Skeletal muscle cell (primary cell): ENCODE data around the gene SPRR3.
A peak's percentile ranks its signal among the peaks of the same experiment; 100 is the strongest.

Source experiments
- DNase-seq: peaks from one replicate; pipeline ENCODE4 v3.0.0-alpha.2; 2010; ENCODE audit warnings: low read depth
- H3K4me3 ChIP-seq: 2 replicates; pipeline ENCODE4 v1.5.1; 2011; ENCODE audit warnings: low read depth, mild to moderate bottlenecking, control low read depth, low read length, moderate library complexity

The SPRR3 gene

DNA sequence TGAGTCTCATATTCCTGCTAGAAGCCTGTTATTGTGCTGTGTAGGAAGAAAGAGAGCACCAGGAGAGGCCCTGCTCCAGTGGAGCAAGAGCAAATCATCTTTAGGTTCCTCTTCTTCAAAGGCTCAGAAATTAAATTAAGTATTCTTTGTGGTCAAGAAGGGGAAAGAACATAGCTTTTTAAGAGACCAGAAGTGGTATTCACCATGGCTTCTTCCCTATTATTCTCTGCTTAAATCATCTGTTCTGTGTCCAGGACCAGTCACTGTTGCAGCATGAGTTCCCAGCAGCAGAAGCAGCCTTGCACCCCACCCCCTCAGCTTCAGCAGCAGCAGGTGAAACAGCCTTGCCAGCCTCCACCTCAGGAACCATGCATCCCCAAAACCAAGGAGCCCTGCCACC lies 30.5 kb downstream of the SPRR3 start:
- H3K4me3 ChIP-seq = no peak overlapping the region

DNA sequence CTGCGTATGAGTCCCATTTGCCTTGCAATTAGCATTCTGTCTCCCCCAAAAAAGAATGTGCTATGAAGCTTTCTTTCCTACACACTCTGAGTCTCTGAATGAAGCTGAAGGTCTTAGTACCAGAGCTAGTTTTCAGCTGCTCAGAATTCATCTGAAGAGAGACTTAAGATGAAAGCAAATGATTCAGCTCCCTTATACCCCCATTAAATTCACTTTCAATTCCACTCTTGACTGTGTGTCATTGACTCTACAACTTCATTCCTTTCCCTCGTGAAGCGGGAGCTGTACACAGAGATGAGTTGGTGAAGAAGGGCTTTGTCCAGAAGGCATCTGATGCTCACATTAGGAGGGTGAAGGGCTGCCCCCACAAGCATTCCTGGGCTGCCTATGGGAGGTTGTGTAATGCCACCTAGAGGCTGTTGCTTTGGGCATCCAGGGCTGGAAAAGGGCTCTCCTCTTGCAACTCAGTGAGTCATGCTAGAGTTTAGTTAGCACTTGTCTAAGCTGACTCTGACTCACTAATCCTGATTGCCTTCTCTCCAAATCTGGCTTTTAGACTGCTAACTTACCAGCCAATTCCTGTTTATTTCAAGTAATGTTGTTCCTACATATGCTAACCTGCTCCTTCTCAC lies 31.2 kb downstream of the SPRR3 start:
- H3K4me3 ChIP-seq = no peak overlapping the region
- DNase-seq = peak; percentile 11

More for the DNA sequence above, 30.5 kb downstream of the SPRR3 start:
- DNase-seq = no peak

DNA sequence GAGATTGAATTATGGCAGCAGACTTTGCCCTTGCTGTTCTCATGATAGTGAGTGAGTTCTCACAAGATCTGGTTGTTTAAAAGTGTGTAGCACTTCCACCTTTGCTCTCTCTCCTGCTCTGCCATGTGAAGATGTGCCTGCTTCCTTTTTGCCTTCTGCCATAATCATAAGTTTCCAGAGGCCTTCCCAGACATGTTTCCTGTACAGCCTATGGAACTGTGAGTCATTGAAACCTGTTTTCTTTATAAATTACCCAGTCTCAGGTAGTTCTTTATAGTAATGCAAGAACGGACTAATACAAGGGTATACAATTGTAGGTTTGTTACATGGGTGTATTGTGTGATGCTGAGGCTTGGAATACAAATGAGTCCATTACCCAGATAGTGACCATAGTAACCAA lies 33.7 kb downstream of the SPRR3 start:
- no peak for DNase-seq
- no peak overlapping the region for H3K4me3 ChIP-seq

DNA sequence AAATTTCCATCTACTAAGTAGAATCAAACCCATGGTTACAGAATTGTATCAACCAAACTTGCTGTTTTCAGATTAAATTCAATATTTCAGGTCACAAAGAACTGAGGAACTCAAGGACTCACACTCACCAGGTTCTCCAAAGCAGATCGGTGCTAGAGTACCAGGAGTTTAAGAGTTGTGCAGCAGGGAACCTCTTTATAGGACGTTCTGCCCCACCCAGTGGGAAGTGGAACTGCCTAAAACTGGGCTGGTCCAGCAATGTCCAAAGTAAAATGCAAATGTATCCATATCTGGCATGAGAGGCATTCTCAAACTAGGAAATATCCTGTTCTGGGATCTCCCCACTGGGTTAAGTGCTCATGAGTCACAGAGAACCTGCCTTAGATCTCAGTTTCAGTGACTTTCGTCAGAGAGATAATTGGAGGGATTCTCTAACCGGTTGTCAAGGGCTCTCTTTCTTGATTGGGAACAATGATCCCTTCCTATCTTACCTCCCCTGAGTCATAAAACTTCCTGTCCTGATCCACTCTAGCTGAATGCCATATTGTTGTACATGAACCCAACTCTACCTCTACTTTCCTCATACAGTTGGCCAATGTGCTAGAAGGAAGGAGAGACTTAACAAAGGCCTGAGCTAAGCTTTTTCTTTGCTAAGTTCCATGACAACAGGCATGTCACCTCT lies 39.5 kb downstream of the SPRR3 start, which contains the start of gene SPRR2D:
Gene SPRR2D (minus strand): TSS at position 171 of the 682 bp plus-strand sequence. CDS start 774 bp downstream, outside the sequence.
- DNase-seq = no peak
- H3K4me3 ChIP-seq = no peak within 1 kb of the TSS

DNA sequence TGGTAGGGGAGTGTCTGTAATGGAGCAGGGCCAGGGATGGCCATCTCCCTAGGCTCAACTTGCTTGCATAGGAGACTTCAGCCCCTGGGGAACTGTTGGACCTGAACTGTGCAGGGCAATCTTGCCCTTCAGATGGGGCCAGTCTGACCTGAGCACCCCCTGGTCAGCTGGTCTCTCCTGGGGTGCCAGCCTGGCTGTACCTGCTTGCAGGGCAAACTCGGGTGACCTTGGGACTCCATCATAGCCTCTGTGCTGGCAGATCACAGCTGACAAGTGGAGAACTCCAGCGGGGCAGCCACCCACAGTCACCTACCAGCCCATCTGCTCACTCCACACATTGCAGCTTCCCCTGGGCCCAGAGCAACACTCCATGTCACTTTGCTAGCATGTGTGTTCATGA lies 47.7 kb downstream of the SPRR3 start:
- no peak for DNase-seq

More for the DNA sequence above, 47.7 kb downstream of the SPRR3 start:
- no peak overlapping the region for H3K4me3 ChIP-seq
